RWPE2 (cell line): ENCODE measurements around the gene SCYL1.
"Not testable (repeated sequence)": the region's sequence is repeated elsewhere in the genome, so short reads cannot be mapped to it uniquely, and the experiment has no call there.

ENCODE experiments used
- ATAC-seq: fragments of 200-7000 bp; cut with Tn5 transposase; 3 replicates; pipeline ENCODE4 v1.9.1; 2021; ENCODE audit warnings: low read depth
- DNase-seq: peaks from one replicate; pipeline ENCODE4 v3.0.0-alpha.2; 2020; ENCODE audit warnings: low spot score
- H3K27ac ChIP-seq: fragments of 450-650 bp; 2 replicates; pipeline ENCODE4 v1.5.1; 2017; ENCODE audit warnings: mild to moderate bottlenecking; ENCODE audit not compliant: poor library complexity, severe bottlenecking
- H3K27me3 ChIP-seq: fragments of 250-450 bp; sonication (Bioruptor Pico); 2 replicates; pipeline ENCODE4 v1.5.1; 2021; ENCODE audit warnings: mild to moderate bottlenecking, moderate library complexity; ENCODE audit not compliant: insufficient read depth, poor library complexity, severe bottlenecking
- H3K36me3 ChIP-seq: fragments of 250-450 bp; sonication (Bioruptor Pico); 2 replicates; pipeline ENCODE4 v1.5.1; 2020; ENCODE audit warnings: low read depth, mild to moderate bottlenecking, moderate library complexity
- H3K4me1 ChIP-seq: fragments of 250-450 bp; sonication (Bioruptor Pico); 2 replicates; pipeline ENCODE4 v1.5.1; 2021; ENCODE audit warnings: mild to moderate bottlenecking, moderate library complexity; ENCODE audit not compliant: insufficient read depth, poor library complexity, severe bottlenecking
- H3K4me3 ChIP-seq: fragments of 250-450 bp; sonication (Bioruptor Pico); 2 replicates; pipeline ENCODE4 v1.5.1; 2021; ENCODE audit warnings: mild to moderate bottlenecking, moderate library complexity; ENCODE audit not compliant: severe bottlenecking
- H3K9me3 ChIP-seq: fragments of 250-450 bp; sonication (Bioruptor Pico); 2 replicates; pipeline ENCODE4 v1.5.1; 2021; ENCODE audit warnings: mild to moderate bottlenecking, moderate library complexity; ENCODE audit not compliant: severe bottlenecking
- TF ChIP-seq, protein P1 (sequence below): fragments of 450-650 bp; IDR thresholded peaks from one replicate; pipeline ENCODE4 v1.5.1; 2017; ENCODE audit warnings: mild to moderate bottlenecking, moderate library complexity; ENCODE audit not compliant: poor library complexity, severe bottlenecking

SCYL1 gene

DNA sequence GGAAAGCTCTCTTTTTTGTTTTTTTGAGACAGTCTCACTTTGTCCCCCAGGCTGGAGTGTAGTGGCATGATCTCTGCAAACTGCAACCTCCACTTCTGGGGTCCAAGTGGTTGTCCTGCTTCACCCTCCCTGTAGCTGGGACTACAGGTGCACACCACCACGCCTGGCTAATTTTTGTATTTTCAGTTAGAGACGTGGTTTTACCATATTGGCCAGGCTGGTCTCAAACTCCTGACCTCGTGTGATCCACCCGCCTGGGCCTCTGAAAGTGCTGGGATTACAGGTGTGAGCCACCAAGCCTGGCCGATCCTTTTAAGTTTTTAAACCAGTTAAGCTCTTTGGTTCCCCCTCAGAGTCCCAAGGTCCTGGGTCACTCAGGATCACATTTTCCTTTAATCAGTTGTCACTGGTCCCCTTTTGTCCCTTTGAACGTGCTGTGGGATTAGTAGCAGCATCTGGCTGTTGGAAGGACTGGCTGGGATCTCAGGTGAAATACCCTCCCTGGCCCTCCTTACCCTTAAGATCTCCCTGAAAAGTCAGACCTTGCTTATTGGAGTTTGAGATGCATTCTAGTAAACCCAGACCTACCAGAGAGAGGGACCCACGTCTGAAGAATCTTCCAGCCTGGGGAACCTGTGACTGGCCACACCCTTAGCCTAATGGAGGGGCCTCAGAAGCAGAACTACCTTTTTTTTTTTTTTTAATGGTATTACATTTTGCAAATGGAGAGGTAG lies 17.9 kb upstream of the SCYL1 start:
- Histone ChIP-seq H3K9me3 (no peaks in the 10 kb centered on the region), H3K27ac (peak overlapping the region; percentile 99), H3K4me1 (no peaks in the 10 kb centered on the region), H3K36me3 (peaks cover 45% of the 10 kb centered on the region), H3K4me3 (no peak overlapping the region), H3K27me3 (no peaks in the 10 kb centered on the region)
- DNase-seq (peak; percentile 84), ATAC-seq (peak; percentile 63)
- TF ChIP-seq, protein P1, sequence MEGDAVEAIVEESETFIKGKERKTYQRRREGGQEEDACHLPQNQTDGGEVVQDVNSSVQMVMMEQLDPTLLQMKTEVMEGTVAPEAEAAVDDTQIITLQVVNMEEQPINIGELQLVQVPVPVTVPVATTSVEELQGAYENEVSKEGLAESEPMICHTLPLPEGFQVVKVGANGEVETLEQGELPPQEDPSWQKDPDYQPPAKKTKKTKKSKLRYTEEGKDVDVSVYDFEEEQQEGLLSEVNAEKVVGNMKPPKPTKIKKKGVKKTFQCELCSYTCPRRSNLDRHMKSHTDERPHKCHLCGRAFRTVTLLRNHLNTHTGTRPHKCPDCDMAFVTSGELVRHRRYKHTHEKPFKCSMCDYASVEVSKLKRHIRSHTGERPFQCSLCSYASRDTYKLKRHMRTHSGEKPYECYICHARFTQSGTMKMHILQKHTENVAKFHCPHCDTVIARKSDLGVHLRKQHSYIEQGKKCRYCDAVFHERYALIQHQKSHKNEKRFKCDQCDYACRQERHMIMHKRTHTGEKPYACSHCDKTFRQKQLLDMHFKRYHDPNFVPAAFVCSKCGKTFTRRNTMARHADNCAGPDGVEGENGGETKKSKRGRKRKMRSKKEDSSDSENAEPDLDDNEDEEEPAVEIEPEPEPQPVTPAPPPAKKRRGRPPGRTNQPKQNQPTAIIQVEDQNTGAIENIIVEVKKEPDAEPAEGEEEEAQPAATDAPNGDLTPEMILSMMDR = no peak

DNA sequence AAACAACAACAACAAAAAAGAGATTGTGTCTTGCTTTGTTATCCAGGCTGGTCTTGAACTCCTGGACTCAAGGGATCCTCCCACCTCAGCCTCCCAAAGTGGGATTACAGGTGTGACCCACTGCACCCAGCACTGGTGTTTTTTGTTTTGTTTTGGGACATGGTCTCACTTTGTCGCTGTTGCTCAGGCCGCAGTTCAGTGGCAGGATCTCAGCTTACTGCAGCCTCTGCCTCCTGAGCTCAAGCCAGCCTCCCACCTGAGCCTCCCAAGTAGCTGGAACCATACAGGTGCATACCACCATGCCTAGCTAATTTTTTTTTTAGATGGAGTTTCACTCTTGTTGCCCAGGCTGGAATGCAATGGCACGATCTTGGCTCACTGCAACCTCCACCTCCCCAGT lies 12.6 kb upstream of the SCYL1 start:
- ATAC-seq, DNase-seq, H3K4me3 ChIP-seq, H3K4me1 ChIP-seq, H3K27me3 ChIP-seq, H3K27ac ChIP-seq, H3K9me3 ChIP-seq, H3K36me3 ChIP-seq: not testable (repeated sequence)

DNA sequence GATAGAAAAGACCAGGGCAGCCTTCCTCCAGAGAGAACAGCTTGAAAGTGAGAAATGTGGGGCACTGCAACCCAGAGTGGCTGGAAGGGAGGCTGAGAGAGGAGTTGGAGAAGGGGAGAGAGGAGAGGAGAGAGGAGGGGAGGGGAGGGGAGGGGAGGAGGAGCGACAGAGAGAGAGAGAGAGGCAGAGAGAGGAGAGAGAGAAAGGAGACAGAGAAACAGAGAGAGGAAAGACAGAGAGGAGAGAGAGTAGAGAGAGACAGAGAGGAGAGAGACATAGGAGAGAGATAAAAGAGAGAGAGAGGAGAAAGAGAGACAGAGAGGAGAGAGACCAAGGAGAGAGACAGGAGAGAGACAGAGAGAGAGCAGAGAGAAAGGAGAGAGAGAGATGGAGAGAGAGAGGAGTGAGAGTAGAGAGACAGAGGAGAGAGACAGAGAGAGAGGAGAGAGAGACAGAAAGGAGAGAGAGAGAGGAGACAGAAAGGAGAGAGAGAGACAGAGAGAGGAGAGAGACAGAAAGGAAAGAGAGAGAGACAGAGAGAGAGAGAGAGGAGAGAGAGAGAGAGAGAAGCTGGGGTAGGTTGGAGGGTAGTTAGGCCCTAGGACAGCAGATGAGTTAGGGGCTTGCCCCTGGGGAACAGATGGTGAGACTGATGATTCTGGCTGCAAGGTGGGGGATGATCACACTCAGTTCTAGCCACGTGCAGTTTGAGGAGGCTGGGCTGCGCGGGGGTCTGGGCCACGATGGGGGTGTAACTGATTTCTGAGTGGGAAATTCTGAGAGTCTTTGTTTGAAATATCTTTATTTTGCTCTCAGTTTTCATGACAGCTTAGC lies 8.5 kb upstream of the SCYL1 start:
- H3K9me3 ChIP-seq = no peaks in the 10 kb centered on the region
- DNase-seq = no peak
- no peak for ATAC-seq
- no peak overlapping the region for H3K27ac ChIP-seq
- TF ChIP-seq, protein P1 = no peak
- H3K4me1 ChIP-seq = no peaks in the 10 kb centered on the region
- no peaks in the 10 kb centered on the region for H3K36me3 ChIP-seq
- H3K27me3 ChIP-seq = no peaks in the 10 kb centered on the region
- no peak overlapping the region for H3K4me3 ChIP-seq

DNA sequence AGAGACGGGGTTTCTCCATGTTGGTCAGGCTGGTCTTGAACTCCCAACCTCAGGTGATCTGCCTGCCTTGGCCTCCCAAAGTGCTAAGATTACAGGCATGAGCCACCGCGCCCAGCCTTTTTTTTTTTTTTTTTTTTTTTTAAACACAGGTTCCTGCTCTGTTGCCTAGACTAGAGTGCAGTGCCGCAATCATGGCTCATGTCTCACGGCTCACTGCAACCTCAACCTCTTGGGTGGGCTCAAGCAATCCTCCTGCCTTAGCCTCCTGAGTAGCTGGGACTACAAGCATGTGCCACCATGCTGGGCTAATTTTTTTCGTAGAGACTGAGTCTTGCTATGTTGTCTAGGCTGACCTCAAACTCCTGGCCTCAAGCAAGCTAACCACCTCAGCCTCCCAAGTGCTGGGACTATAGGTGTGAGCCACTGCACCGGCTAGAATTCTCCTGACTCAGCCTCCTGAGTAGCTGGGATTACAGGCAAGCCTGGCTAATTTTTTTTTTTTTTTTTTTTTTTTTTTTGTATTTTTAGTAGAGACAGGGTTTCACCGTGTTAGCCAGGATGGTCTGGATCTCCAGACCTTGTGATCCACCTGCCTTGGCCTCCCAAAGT lies 5.8 kb upstream of the SCYL1 start:
- H3K4me1 ChIP-seq, H3K27ac ChIP-seq, DNase-seq, H3K9me3 ChIP-seq, H3K4me3 ChIP-seq, H3K36me3 ChIP-seq, ATAC-seq, H3K27me3 ChIP-seq: not testable (repeated sequence)

DNA sequence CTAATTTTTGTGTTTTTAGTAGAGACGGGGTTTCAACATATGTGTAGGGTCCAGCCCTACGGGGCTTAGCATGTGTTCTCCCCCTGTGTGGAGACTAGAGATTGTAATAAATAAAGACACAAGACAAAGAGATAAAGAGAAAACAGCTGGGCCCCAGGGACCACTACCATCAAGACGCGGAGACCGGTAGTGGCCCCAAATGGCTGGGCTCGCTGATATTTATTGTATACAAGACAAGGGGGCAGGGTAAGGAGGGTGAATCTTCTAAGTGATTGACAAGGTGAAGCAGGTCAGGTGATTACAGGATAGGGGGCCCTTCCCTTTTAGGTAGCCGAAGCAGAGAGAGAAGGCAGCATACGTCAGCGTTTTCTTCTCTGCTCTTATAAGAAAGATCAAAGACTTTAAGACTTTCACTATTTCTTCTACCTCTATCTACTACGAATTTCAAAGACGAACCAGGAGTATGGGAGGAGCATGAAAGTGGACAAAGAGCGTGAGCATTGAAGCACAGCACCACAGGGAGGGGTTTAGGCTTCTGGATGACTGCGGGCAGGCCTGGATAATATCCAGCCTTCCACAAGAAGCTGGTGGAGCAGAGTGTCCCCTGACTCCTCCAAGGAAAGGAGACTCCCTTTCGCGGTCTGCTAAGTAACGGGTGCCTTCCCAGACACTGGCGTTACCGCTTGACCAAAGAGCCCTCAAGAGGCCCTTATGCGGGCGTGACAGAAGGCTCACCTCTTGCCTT lies 2.9 kb upstream of the SCYL1 start:
- not testable (repeated sequence) for H3K4me3 ChIP-seq, DNase-seq, H3K27ac ChIP-seq, H3K36me3 ChIP-seq, H3K27me3 ChIP-seq, H3K4me1 ChIP-seq, H3K9me3 ChIP-seq, ATAC-seq

DNA sequence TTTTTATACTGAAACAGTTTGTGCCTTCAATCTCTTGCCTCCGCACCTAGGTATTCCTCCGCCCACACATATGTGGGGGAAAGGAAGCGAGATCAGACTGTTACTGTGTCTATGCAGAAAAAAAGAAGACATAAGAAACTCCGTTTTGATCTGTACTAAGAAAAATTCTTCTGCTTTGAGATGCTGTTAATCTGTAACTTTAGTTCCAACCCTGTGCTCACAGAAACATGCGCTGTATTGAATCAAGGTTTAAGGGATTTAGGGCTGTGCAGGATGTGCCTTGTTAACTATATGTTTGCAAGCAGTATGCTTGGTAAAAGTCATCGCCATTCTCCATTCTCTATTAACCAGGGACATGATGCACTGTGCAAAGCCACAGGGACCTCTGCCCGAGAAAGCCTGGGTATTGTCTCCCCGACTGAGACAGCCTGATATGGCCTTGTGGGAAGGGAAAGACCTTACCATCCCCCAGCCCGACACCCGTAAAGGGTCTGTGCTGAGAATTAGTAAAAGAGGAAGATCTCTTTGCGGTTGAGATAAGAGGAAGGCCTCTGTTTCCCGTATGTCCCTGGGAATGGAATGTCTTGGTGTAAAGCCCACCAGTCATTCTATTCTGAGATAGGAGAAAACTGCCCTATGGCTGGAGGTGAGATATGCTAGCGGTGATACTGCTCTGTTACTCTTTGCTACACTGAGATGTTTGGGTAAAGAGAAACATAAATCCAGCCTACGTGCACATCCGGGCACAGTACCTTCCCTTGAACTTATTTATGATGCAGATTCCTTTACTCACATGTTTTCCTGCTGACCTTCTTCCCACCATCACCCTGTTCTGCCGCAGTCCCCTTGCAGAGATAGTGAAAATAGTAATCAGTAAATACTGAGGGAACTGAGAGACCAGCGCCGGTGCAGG lies 1.9 kb upstream of the SCYL1 start:
- H3K27me3 ChIP-seq, H3K4me3 ChIP-seq, H3K27ac ChIP-seq, H3K9me3 ChIP-seq, ATAC-seq, DNase-seq, H3K4me1 ChIP-seq: not testable (repeated sequence)
- peaks cover 20% of the 10 kb centered on the region for H3K36me3 ChIP-seq

DNA sequence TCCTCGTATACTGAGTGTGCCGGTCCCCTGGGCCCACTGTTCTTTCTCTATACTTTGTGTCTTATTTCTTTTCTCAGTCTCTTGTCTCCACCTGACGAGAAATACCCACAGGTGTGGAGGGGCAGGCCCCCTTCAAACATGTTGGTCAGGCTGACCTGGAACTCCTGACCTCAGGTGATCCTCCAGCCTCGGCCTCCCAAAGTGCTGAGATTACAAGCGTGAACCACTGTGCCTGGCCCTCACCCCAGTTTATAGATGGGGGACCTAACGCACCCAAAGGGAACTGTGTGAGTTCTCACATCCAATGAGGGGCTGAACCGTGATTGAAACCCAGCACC lies 1.3 kb upstream of the SCYL1 start:
- not testable (repeated sequence) for ATAC-seq, H3K9me3 ChIP-seq, DNase-seq, H3K4me1 ChIP-seq, H3K27ac ChIP-seq, H3K4me3 ChIP-seq, H3K27me3 ChIP-seq
- peaks cover 26% of the 10 kb centered on the region for H3K36me3 ChIP-seq
